ENCODE results near the gene DIP2A.

DNA sequence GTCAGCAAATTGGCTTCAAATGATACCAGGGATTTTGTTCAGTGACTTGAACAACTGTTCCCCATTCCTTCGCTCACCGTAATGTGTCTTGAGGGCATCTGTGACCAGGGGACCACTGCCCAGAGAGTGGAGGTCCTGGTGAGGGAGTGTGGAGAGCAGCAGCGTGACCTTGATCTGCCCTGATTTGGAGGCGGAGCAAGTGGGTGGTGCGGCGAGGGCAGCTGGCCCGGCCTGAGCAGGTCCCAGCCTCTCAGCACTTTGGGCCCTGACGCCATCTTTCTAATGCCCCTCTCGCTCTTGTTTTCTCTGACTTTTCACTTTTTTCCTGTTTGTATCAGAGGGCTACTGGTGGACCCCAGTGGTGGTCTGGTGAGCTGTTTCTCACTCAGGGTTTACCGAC lies 31.1 kb downstream of the DIP2A start:
- TF ChIP-seq, protein P1, sequence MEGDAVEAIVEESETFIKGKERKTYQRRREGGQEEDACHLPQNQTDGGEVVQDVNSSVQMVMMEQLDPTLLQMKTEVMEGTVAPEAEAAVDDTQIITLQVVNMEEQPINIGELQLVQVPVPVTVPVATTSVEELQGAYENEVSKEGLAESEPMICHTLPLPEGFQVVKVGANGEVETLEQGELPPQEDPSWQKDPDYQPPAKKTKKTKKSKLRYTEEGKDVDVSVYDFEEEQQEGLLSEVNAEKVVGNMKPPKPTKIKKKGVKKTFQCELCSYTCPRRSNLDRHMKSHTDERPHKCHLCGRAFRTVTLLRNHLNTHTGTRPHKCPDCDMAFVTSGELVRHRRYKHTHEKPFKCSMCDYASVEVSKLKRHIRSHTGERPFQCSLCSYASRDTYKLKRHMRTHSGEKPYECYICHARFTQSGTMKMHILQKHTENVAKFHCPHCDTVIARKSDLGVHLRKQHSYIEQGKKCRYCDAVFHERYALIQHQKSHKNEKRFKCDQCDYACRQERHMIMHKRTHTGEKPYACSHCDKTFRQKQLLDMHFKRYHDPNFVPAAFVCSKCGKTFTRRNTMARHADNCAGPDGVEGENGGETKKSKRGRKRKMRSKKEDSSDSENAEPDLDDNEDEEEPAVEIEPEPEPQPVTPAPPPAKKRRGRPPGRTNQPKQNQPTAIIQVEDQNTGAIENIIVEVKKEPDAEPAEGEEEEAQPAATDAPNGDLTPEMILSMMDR (IDR thresholded peaks at IDR 0.05) = no peak
- TF ChIP-seq POLR2A (IDR thresholded peaks at IDR 0.05) (no peak), EP300 (IDR thresholded peaks at IDR 0.05) (no peak)

Measured in ovary (tissue), 3 donors.